G401 (cell line): ENCODE data around the gene WBP1L. TPM values are rescaled to one million over a fixed set of nuclear protein-coding genes. Genes with fewer than 3 reads are reported as not detected.
"Not testable (repeated sequence)": the region's sequence is repeated elsewhere in the genome, so short reads cannot be mapped to it uniquely, and the experiment has no call there.

Source experiments
- DNase-seq: peaks from one replicate; pipeline ENCODE4 v3.0.0-alpha.2; 2015; ENCODE audit warnings: low spot score
- in situ Hi-C: cut with HindIII; loops from 2 replicates; pipeline ENCODE4 v1.10.0; 2016; ENCODE audit warnings: low sequenced_read_pairs, mixed read lengths
- total RNA-seq: library from RNA; depleted of rRNA; stranded (reverse); fragments of >200 nt; shearing (Covaris generic); gene quantifications from 2 replicates; pipeline ENCODE4 v1.2.3, GENCODE V29; 2014

The WBP1L gene
- total RNA-seq, 1 experiment from 2014 or later: 13.6 TPM

DNA sequence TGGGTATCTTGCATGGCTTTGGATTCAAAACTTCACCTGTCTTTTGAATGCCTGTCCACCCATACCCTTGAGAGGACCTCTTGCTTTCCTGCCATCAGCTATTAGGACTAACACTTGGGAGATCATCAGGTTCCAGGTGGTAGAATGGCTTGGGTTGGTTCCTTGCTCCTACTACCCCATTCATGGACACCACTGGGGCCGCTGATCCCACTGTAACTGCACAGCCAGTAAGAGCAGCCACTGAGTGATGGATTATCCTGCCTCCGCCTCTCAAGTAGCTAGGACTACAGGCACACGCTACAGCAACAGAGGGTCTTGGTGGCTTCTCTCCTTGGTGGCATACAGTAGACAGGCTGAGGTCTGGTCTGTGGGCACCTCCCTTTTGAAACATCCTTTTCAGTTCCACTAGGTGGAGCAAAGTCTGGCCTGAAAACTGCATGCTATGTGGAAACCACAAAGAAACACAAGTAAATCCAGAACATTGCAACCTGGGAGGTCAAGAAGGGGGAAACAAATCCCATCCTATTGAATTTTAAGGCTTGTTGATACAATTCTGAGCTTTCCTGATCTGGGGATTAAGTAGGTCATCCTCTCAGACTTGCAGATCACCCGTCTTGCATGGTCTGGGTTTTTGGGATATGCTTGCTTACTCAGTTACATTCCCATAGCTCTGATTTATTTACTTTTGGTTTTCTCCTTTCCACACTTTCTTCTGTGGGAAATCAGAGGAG lies 9.4 kb downstream of the WBP1L start:
- in situ Hi-C loops: no loop called here
- peak; percentile 49 for DNase-seq

DNA sequence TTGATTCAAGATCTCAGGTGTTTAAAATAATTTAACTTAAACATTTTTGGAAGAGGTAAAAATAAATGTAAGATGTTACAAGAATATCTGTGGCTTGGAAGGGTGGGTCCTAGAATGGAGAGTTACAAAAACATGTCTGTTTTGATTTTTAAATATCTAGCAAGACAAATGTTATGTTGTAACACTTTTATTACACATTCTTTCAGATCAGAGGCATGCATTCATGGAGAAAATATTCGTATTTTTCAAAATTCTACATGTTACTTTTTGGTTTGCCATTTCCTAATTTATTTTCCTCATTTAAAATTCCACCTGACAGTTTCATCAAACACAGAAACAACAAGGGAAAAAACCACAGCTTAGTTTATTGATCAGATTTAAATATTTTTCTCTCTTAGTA lies 10.0 kb downstream of the WBP1L start:
- in situ Hi-C loops: no loop called here
- no peak for DNase-seq

GRCh38 chr10:102757323-102757722 lies 13.6 kb downstream of the WBP1L start:
- in situ Hi-C loops: no loop called here
- no peak for DNase-seq

DNA sequence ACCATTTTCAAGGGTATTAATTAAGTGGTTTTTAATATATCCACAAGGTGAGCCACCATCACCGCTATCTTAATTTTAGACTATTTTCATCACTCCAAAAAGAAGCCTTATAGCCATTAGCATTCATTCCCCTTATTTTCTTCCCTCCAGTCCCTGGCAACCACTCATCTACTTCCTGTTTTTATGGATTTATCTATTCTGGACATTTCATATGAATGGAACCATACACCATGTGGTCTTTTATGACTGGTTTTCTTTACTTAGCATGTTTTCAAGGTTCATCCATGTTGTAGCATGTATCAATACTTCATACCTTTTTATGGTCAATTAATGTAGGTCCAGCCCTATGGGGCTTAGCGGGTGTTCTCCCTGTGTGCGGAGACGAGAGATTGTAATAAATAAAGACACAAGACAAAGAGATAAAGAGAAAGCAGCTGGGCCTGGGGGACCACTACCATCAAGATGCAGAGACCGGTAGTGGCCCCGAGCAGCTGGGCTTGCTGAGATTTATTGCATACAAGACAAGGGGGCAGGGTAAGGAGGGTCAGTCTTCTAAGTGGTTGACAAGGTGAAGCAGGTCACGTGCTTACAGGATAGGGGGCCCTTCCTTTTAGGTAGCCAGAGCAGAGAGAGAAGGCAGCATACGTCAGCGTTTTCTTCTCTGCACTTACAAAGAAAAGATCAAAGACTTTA lies 14.6 kb downstream of the WBP1L start:
- in situ Hi-C loops: no loop called here
- DNase-seq: no peak

DNA sequence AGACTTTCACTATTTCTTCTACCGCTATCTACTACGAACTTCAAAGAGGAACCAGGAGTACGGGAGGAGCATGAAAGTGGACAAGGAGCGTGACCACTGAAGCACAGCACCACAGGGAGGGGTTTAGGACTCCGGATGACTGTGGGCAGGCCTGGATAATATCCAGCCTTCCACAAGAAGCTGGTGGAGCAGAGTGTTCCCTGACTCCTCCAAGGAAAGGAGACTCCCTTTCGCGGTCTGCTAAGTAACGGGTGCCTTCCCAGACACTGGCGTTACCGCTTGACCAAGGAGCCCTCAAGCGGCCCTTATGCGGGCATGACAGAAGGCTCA lies 15.2 kb downstream of the WBP1L start:
- in situ Hi-C loops: not testable (repeated sequence)

DNA sequence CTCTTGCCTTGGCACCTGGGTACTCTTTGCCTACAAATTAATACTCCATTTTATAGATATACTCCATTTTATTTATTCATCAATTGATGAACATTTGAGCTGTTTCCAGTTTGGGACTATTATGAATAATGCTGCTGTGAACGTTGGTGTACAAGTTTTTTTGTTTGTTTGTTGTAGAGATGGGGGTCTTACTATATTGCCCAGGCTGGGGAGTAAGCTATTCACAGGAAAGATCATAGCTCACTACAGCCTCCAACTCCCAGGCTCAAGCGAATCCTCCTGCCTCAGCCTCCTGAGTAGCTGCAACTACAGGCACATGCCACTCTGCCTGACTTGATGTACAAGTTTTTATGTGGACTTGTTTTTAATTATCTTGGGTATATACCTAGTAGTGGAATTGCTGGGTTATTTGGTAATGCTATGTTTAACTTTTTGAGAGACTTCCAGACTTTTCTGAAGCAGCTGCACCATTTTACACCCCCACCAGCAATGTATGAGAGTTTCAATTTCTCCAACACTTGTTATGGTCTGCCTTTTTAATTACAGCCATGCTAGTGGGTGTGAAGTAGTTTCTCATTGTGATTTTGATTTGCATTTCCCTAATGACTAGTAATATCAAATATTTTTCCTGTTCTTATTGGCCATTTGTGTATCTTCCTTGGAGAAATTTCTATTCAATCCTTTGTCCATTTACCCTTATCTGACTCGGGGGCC lies 15.9 kb downstream of the WBP1L start:
- in situ Hi-C loops: no loop called here
- DNase-seq: no peak

More for the DNA sequence above, 15.2 kb downstream of the WBP1L start:
- DNase-seq: not testable (repeated sequence)

- no peak for DNase-seq
- in situ Hi-C loops: no loop called here
These were observed 18.2 kb downstream of the WBP1L start for GRCh38 chr10:102761981-102762380.

- in situ Hi-C loops: no loop called here
- no peak for DNase-seq
These were observed 18.8 kb downstream of the WBP1L start for GRCh38 chr10:102762401-102763015.

GRCh38 chr10:102763037-102763607 lies 19.4 kb downstream of the WBP1L start:
- in situ Hi-C loops: no loop called here
- no peak for DNase-seq

DNA sequence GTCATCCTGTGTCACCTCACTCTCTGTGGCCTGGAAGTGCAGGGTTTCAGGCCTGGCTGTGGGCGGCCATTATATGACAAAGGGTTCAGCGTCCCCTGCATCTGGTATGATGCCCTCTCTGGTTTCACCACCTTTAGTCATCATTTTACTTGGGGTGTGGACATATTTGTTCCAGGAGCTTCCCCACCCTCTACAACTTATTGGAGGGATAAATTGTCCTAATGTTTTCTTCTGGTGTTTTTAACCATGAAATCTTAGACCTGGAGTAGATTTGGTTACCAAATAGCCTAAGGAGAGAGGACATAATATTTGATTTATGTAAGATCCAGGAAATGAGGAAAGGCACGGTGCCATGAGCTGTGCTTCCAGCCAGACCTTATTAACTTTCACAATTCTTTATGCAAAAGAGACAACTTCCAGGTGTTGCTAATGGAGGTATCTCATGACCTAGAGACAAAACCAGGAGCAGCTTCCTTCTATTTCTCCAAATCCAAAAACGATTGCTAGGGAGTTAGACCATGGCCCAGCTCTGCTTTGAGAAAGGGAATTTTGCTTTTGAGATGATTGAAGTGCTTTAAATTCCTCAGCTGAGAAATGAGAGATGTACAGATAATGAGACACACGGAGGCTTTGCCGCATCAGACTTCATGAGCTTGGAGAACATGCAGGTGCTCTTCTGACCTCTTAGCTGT lies 20.9 kb downstream of the WBP1L start:
- in situ Hi-C loops: no loop called here
- DNase-seq: no peak

DNA sequence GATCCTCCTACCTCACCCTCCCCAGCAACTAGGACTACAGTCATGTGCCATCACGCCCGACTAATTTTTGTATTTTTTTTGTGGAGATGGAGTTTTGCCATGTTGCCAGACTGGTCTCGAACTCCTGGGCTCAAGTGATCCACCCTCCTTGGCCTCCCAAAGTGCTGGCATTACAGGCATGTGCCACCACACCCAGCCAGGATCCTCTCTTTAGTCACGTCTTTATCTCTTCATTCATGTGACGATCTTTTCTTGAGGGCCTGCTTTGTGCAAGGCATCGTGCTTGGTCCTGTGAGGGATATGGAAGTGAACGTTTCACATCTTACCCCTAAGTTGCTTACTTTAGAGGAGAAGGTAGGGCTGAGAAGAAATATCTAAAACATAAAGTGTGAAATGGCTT lies 21.6 kb downstream of the WBP1L start:
- no peak for DNase-seq
- in situ Hi-C loops: no loop called here

GRCh38 chr10:102767428-102768160 lies 23.8 kb downstream of the WBP1L start:
- DNase-seq: no peak
- in situ Hi-C loops: no loop called here

GRCh38 chr10:102769375-102770107 lies 25.8 kb downstream of the WBP1L start:
- DNase-seq: no peak
- in situ Hi-C loops: no loop called here

GRCh38 chr10:102770108-102770482 lies 26.3 kb downstream of the WBP1L start:
- DNase-seq: no peak
- in situ Hi-C loops: no loop called here

DNA sequence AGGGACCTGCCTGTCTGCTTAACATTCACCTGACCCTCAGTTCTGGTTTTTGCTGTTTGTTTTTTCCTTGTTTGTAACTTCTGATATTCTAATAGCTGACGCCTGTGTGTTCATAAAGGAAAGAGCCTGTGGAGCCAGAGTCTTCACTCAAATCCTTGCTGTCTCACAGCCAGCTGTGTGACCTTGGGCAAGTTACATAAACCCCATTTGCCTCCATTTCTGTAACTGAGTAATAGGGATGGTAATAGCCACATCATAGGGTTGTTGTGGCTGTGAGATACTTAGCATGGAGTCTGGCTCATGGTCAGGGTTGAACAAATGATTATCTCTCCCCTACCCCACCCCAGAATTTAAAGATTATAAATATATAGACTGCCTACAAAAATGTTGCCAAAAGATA lies 27.0 kb downstream of the WBP1L start:
- in situ Hi-C loops: no loop called here
- no peak for DNase-seq

- DNase-seq: no peak
- in situ Hi-C loops: no loop called here
These were observed 29.6 kb downstream of the WBP1L start for GRCh38 chr10:102773320-102773719.

DNA sequence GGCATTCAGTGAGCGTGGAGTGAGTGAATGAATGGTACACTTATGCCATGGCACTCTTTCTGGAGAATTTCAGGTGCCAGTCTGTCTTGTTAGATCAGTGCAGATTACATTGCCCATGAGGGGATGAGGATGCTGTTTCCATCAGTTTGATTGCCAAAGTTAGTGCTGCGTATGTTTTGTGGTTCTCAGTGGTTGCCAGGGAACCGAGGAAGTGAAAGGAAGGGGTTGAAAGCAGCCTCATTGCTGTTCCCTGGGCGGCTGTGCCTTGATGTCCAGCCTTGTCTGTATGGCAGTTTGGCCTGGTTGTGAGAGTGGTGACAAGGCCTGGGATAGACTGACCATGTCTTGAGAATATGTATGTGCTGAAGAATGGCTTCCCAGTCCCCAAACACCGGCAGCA lies 30.2 kb downstream of the WBP1L start:
- no peak for DNase-seq
- in situ Hi-C loops: no loop called here
